HUES64 (cell line): Measurements from ENCODE around the gene TRAPPC13.

Experiments used
- H3K27ac ChIP-seq: 2 replicates; pipeline ENCODE4 v1.7.0; 2013; ENCODE audit warnings: low read depth, low read length, inconsistent platforms
- H3K27me3 ChIP-seq: 2 replicates; pipeline ENCODE4 v1.6.1; 2013; ENCODE audit warnings: mild to moderate bottlenecking, low read length; ENCODE audit not compliant: insufficient read depth
- H3K36me3 ChIP-seq: 2 replicates; pipeline ENCODE4 v1.6.1; 2013; ENCODE audit warnings: mild to moderate bottlenecking, low read length; ENCODE audit not compliant: insufficient read depth
- H3K4me1 ChIP-seq: 2 replicates; pipeline ENCODE4 v1.6.1; 2013; ENCODE audit warnings: mild to moderate bottlenecking, low read length, moderate library complexity; ENCODE audit not compliant: insufficient read depth
- H3K4me3 ChIP-seq: 2 replicates; pipeline ENCODE4 v1.5.1; 2013; ENCODE audit warnings: mild to moderate bottlenecking, low read length, moderate library complexity
- H3K9ac ChIP-seq: 2 replicates; pipeline ENCODE4 v1.6.1; 2013; ENCODE audit warnings: mild to moderate bottlenecking, low read depth, low read length
- H3K9me3 ChIP-seq: 2 replicates; pipeline ENCODE4 v1.6.1; 2013; ENCODE audit warnings: low read depth, low read length; ENCODE audit not compliant: insufficient read depth
- WGBS: fragments of 150-250, 120-280 bp; methylation state at CpG from one replicate; pipeline ENCODE4 v1.1.7; 2013; ENCODE audit warnings: missing lambda C conversion rate; 5-methylcytosine and 5-hydroxymethylcytosine counted together

Gene TRAPPC13

GRCh38 chr5:65625743-65626142 is 916 bp downstream of the TRAPPC13 start:
- WGBS = 87% methylated on average over 6 of the region's 6 CpGs
- Histone ChIP-seq H3K27ac (no peak overlapping the region; the same call in 1 of the 2 replicates), H3K9ac (peak overlapping the region; percentile 81; the same call in 1 of the 2 replicates)

GRCh38 chr5:65630981-65631380 is 6.2 kb downstream of the TRAPPC13 start:
- 0 out of 2 replicates have a peak, but pooled peaks cover under 1% of the 10 kb centered on the region for H3K4me1 ChIP-seq
- no peak overlapping the region for H3K4me3 ChIP-seq
- no peak overlapping the region for H3K9ac ChIP-seq
- H3K27ac ChIP-seq = no peak overlapping the region
- peaks cover 22% of the 10 kb centered on the region for H3K36me3 ChIP-seq
- H3K9me3 ChIP-seq = no peaks in the 10 kb centered on the region
- H3K27me3 ChIP-seq = no peaks in the 10 kb centered on the region

More at GRCh38 chr5:65625743-65626142, 916 bp downstream of the TRAPPC13 start:
- peak overlapping the region; percentile 78 for H3K4me3 ChIP-seq
- peaks cover 14% of the 10 kb centered on the region for H3K36me3 ChIP-seq
- H3K27me3 ChIP-seq = no peaks in the 10 kb centered on the region
- no peaks in the 10 kb centered on the region for H3K9me3 ChIP-seq
- H3K4me1 ChIP-seq = peaks cover 13% of the 10 kb centered on the region; the same call in 1 of the 2 replicates

GRCh38 chr5:65640240-65640639 is 15.4 kb downstream of the TRAPPC13 start:
- Histone ChIP-seq H3K9me3 (0 out of 2 replicates have a peak, but pooled peaks cover 2% of the 10 kb centered on the region), H3K9ac (no peak overlapping the region), H3K4me3 (no peak overlapping the region), H3K27ac (no peak overlapping the region), H3K27me3 (no peaks in the 10 kb centered on the region), H3K4me1 (no peaks in the 10 kb centered on the region), H3K36me3 (peaks cover 45% of the 10 kb centered on the region)
- 88% methylated on average over 4 of the region's 4 CpGs for WGBS

GRCh38 chr5:65646938-65647337 is 22.1 kb downstream of the TRAPPC13 start:
- Histone ChIP-seq H3K9ac (no peak overlapping the region), H3K27ac (peak overlapping the region; percentile 32; the same call in 1 of the 2 replicates), H3K4me3 (no peak overlapping the region), H3K27me3 (no peaks in the 10 kb centered on the region), H3K4me1 (peaks cover 16% of the 10 kb centered on the region), H3K36me3 (no peaks in the 10 kb centered on the region; the same call in 1 of the 2 replicates), H3K9me3 (no peaks in the 10 kb centered on the region)
- WGBS = 90% methylated on average over 2 of the region's 2 CpGs

- Histone ChIP-seq H3K4me1 (peaks cover 16% of the 10 kb centered on the region), H3K4me3 (no peak overlapping the region), H3K9ac (no peak overlapping the region), H3K27me3 (no peaks in the 10 kb centered on the region), H3K27ac (peak overlapping the region; percentile 38; the same call in 1 of the 2 replicates), H3K36me3 (peaks cover 4% of the 10 kb centered on the region; the same call in 1 of the 2 replicates), H3K9me3 (no peaks in the 10 kb centered on the region)
Measured at GRCh38 chr5:65647941-65648340, 23.1 kb downstream of the TRAPPC13 start.

GRCh38 chr5:65651144-65651543 is 26.3 kb downstream of the TRAPPC13 start:
- H3K4me3 ChIP-seq = no peak overlapping the region
- no peaks in the 10 kb centered on the region for H3K27me3 ChIP-seq
- whole genome bisulfite sequencing = 86% methylated on average over 5 of the region's 5 CpGs
- H3K9me3 ChIP-seq = no peaks in the 10 kb centered on the region
- H3K27ac ChIP-seq = no peak overlapping the region
- peaks cover 16% of the 10 kb centered on the region for H3K4me1 ChIP-seq
- peaks cover 10% of the 10 kb centered on the region; the same call in 1 of the 2 replicates for H3K36me3 ChIP-seq
- H3K9ac ChIP-seq = no peak overlapping the region

- WGBS = 76% methylated on average over 2 of the region's 2 CpGs
- no peak overlapping the region for H3K27ac ChIP-seq
- H3K9ac ChIP-seq = no peak overlapping the region
- no peak overlapping the region for H3K4me3 ChIP-seq
- H3K27me3 ChIP-seq = no peaks in the 10 kb centered on the region
- H3K9me3 ChIP-seq = no peaks in the 10 kb centered on the region
- no peaks in the 10 kb centered on the region for H3K4me1 ChIP-seq
- H3K36me3 ChIP-seq = peaks cover 20% of the 10 kb centered on the region
Measured at GRCh38 chr5:65654713-65655112, 29.9 kb downstream of the TRAPPC13 start.

GRCh38 chr5:65663804-65664521 is 39.1 kb downstream of the TRAPPC13 start:
- WGBS = 90% methylated on average over 1 of the region's 1 CpG
- Histone ChIP-seq H3K4me3 (no peak overlapping the region), H3K9ac (no peak overlapping the region), H3K27ac (0 out of 2 replicates have a peak overlapping the region, but pooled peaks have one; percentile 47), H3K27me3 (no peaks in the 10 kb centered on the region), H3K36me3 (peaks cover 53% of the 10 kb centered on the region), H3K9me3 (no peaks in the 10 kb centered on the region), H3K4me1 (no peaks in the 10 kb centered on the region)

- 93% methylated on average over 7 of the region's 7 CpGs for WGBS
- Histone ChIP-seq H3K9me3 (no peaks in the 10 kb centered on the region), H3K27ac (no peak overlapping the region), H3K4me1 (no peaks in the 10 kb centered on the region), H3K9ac (no peak overlapping the region), H3K27me3 (no peaks in the 10 kb centered on the region), H3K36me3 (peaks cover 53% of the 10 kb centered on the region), H3K4me3 (no peak overlapping the region)
Measured at GRCh38 chr5:65668696-65669095, 43.9 kb downstream of the TRAPPC13 start.

- Histone ChIP-seq H3K4me3 (no peak overlapping the region), H3K27ac (no peak overlapping the region), H3K27me3 (no peaks in the 10 kb centered on the region), H3K9ac (no peak overlapping the region), H3K4me1 (no peaks in the 10 kb centered on the region), H3K36me3 (peaks cover 31% of the 10 kb centered on the region), H3K9me3 (no peaks in the 10 kb centered on the region)
- 86% methylated on average over 1 of the region's 1 CpG for WGBS
Measured at GRCh38 chr5:65672796-65673195, 48.0 kb downstream of the TRAPPC13 start.

- no peak overlapping the region for H3K27ac ChIP-seq
- H3K36me3 ChIP-seq = peaks cover 20% of the 10 kb centered on the region
- H3K27me3 ChIP-seq = no peaks in the 10 kb centered on the region
- H3K9me3 ChIP-seq = no peaks in the 10 kb centered on the region
- no peak overlapping the region for H3K4me3 ChIP-seq
- no peak overlapping the region for H3K9ac ChIP-seq
- H3K4me1 ChIP-seq = no peaks in the 10 kb centered on the region
Measured at GRCh38 chr5:65674749-65675148, 49.9 kb downstream of the TRAPPC13 start.
